ENCODE results near the gene ARL6IP5. TPM values are rescaled to one million over a fixed set of nuclear protein-coding genes. Genes with fewer than 3 reads are reported as not detected.

ARL6IP5 gene
- total RNA-seq, 6 donors from 2014 or later, result 34.6 to 145 (median 125) TPM

- TF ChIP-seq CTCF (IDR thresholded peaks at IDR 0.05), result no peak
- TF ChIP-seq POLR2AphosphoS5 (IDR thresholded peaks at IDR 0.05), result no peak
- TF ChIP-seq POLR2A (IDR thresholded peaks at IDR 0.05), result no peak
- no peak for TF ChIP-seq EP300 (IDR thresholded peaks at IDR 0.05)
- no peak for ATAC-seq (ENCODE audit: low FRiP score in 2 of 2)
- Histone ChIP-seq H3K27ac (no peak overlapping the region), H3K9me3 (no peaks in the 10 kb centered on the region), H3K36me3 (no peaks in the 10 kb centered on the region), H3K4me1 (no peaks in the 10 kb centered on the region), H3K4me3 (no peak overlapping the region), H3K27me3 (no peaks in the 10 kb centered on the region)
- DNase-seq, result no peak
These were observed 56.6 kb downstream of the ARL6IP5 start for GRCh38 chr3:69141313-69141712.

GRCh38 chr3:69142090-69142489, 57.4 kb downstream of the ARL6IP5 start:
- H3K4me1 ChIP-seq, result no peaks in the 10 kb centered on the region
- no peak for DNase-seq
- H3K9me3 ChIP-seq, result no peaks in the 10 kb centered on the region
- H3K36me3 ChIP-seq, result no peaks in the 10 kb centered on the region
- no peak for TF ChIP-seq CTCF (IDR thresholded peaks at IDR 0.05)
- TF ChIP-seq POLR2A (IDR thresholded peaks at IDR 0.05), result no peak
- no peak for TF ChIP-seq POLR2AphosphoS5 (IDR thresholded peaks at IDR 0.05)
- no peak for TF ChIP-seq EP300 (IDR thresholded peaks at IDR 0.05)
- 48 to 61% methylated on average over 3 of the region's 3 CpGs for WGBS, 2 donors
- H3K27ac ChIP-seq, result no peak overlapping the region
- ATAC-seq (ENCODE audit: low FRiP score in 2 of 2), result no peak
- H3K4me3 ChIP-seq, result no peak overlapping the region
- no peaks in the 10 kb centered on the region for H3K27me3 ChIP-seq

GRCh38 chr3:69142797-69143454, 58.2 kb downstream of the ARL6IP5 start:
- TF ChIP-seq CTCF (IDR thresholded peaks at IDR 0.05) (no peak), EP300 (IDR thresholded peaks at IDR 0.05) (no peak), POLR2A (IDR thresholded peaks at IDR 0.05) (no peak), POLR2AphosphoS5 (IDR thresholded peaks at IDR 0.05) (no peak)
- Histone ChIP-seq H3K27ac (no peak overlapping the region), H3K27me3 (no peaks in the 10 kb centered on the region), H3K4me1 (no peaks in the 10 kb centered on the region), H3K9me3 (no peaks in the 10 kb centered on the region), H3K4me3 (no peak overlapping the region), H3K36me3 (no peaks in the 10 kb centered on the region)
- no peak for ATAC-seq (ENCODE audit: low FRiP score in 2 of 2)
- WGBS, 2 donors, result 76% methylated on average over 4 of the region's 4 CpGs
- DNase-seq, result no peak

GRCh38 chr3:69143612-69144011, 58.9 kb downstream of the ARL6IP5 start:
- WGBS, 2 donors, result 85 to 89% methylated on average over 3 of the region's 3 CpGs
- no peak overlapping the region for H3K4me3 ChIP-seq
- ATAC-seq (ENCODE audit: low FRiP score in 2 of 2) (no peak), DNase-seq (no peak)
- no peaks in the 10 kb centered on the region for H3K27me3 ChIP-seq
- H3K36me3 ChIP-seq, result no peaks in the 10 kb centered on the region
- H3K9me3 ChIP-seq, result no peaks in the 10 kb centered on the region
- H3K4me1 ChIP-seq, result no peaks in the 10 kb centered on the region
- no peak overlapping the region for H3K27ac ChIP-seq
- TF ChIP-seq POLR2A (IDR thresholded peaks at IDR 0.05), result no peak
- TF ChIP-seq POLR2AphosphoS5 (IDR thresholded peaks at IDR 0.05), result no peak
- TF ChIP-seq CTCF (IDR thresholded peaks at IDR 0.05), result no peak
- no peak for TF ChIP-seq EP300 (IDR thresholded peaks at IDR 0.05)

- no peak for TF ChIP-seq EP300 (IDR thresholded peaks at IDR 0.05)
- TF ChIP-seq POLR2AphosphoS5 (IDR thresholded peaks at IDR 0.05), result no peak
- TF ChIP-seq POLR2A (IDR thresholded peaks at IDR 0.05), result no peak
- no peak for TF ChIP-seq CTCF (IDR thresholded peaks at IDR 0.05)
- Histone ChIP-seq H3K4me1 (no peaks in the 10 kb centered on the region), H3K36me3 (no peaks in the 10 kb centered on the region), H3K27me3 (no peaks in the 10 kb centered on the region), H3K4me3 (no peak overlapping the region), H3K9me3 (no peaks in the 10 kb centered on the region), H3K27ac (no peak overlapping the region)
- ATAC-seq (ENCODE audit: low FRiP score in 2 of 2), result no peak
- 65 to 69% methylated on average over 3 of the region's 3 CpGs for WGBS, 2 donors
- no peak for DNase-seq
These were observed 60.0 kb downstream of the ARL6IP5 start for GRCh38 chr3:69144631-69145245.
